ENCODE data around the gene NEK11. TPM values are rescaled to one million over a fixed set of nuclear protein-coding genes. Genes with fewer than 3 reads are reported as not detected.
"Not testable (repeated sequence)": the region's sequence is repeated elsewhere in the genome, so short reads cannot be mapped to it uniquely, and the experiment has no call there.

Gene NEK11
- total RNA-seq, 1 donor from 2014 or later, result 6.1 TPM

- peak; percentile 59 for DNase-seq (ENCODE audit: low read depth)
Observed at GRCh38 chr3:131353016-131353877, 326.6 kb downstream of the NEK11 start.

GRCh38 chr3:131353986-131354385 is 327.3 kb downstream of the NEK11 start:
- DNase-seq (ENCODE audit: low read depth), result no peak

- no peak for DNase-seq (ENCODE audit: low read depth)
Observed at GRCh38 chr3:131356006-131356595, 329.4 kb downstream of the NEK11 start.

GRCh38 chr3:131357275-131357674 is 330.6 kb downstream of the NEK11 start:
- DNase-seq (ENCODE audit: low read depth), result no peak

- no peak for DNase-seq (ENCODE audit: low read depth)
Observed at GRCh38 chr3:131360191-131360755, 333.6 kb downstream of the NEK11 start.

- DNase-seq (ENCODE audit: low read depth), result not testable (repeated sequence)
Observed at GRCh38 chr3:131361066-131361463, 334.4 kb downstream of the NEK11 start.

- DNase-seq (ENCODE audit: low read depth), result no peak
Observed at GRCh38 chr3:131361464-131362421, 335.1 kb downstream of the NEK11 start.

GRCh38 chr3:131363275-131363674 is 336.6 kb downstream of the NEK11 start:
- no peak for DNase-seq (ENCODE audit: low read depth)

- no peak for DNase-seq (ENCODE audit: low read depth)
Observed at GRCh38 chr3:131370935-131371687, 344.4 kb downstream of the NEK11 start.

GRCh38 chr3:131371688-131372066 is 345.0 kb downstream of the NEK11 start:
- DNase-seq (ENCODE audit: low read depth), result no peak

- DNase-seq (ENCODE audit: low read depth), result peak; percentile 30
Observed at GRCh38 chr3:131374741-131375140, 348.1 kb downstream of the NEK11 start.

GRCh38 chr3:131380821-131381444 is 354.3 kb downstream of the NEK11 start:
- DNase-seq (ENCODE audit: low read depth), result not testable (repeated sequence)

- DNase-seq (ENCODE audit: low read depth), result peak; percentile 99
Observed at GRCh38 chr3:131381445-131382291, 355.0 kb downstream of the NEK11 start, which contains the start of gene NUDT16. Gene NUDT16 (plus strand): TSS chr3:131381774. CDS start chr3:131381805, 31 bp downstream.

GRCh38 chr3:131386429-131387165 is 359.9 kb downstream of the NEK11 start:
- peak; percentile 44 for DNase-seq (ENCODE audit: low read depth)

GRCh38 chr3:131387796-131388489 is 361.3 kb downstream of the NEK11 start:
- DNase-seq (ENCODE audit: low read depth), result no peak

GRCh38 chr3:131388490-131388799 is 361.8 kb downstream of the NEK11 start:
- no peak for DNase-seq (ENCODE audit: low read depth)

- no peak for DNase-seq (ENCODE audit: low read depth)
Observed at GRCh38 chr3:131390331-131390730, 363.7 kb downstream of the NEK11 start.

- DNase-seq (ENCODE audit: low read depth), result no peak
Observed at GRCh38 chr3:131393051-131393450, 366.4 kb downstream of the NEK11 start.
